Peyer's patch (tissue), 4 donors: ENCODE data around the gene FAM120A.

Experiments used
- CTCF ChIP-seq, 6 experiments: fragments of 450-650 bp in 4 of 6; fragments of 200-600 bp in 2 of 6; sonication (generic) in 1 of 6; IDR thresholded peaks; one replicate each; pipeline ENCODE4 v1.5.1; 2017 to 2019; ENCODE audit warnings: antibody characterized with exemption in 6 of 6, mild to moderate bottlenecking in 3 of 6, moderate library complexity in 1 of 6
- POLR2A ChIP-seq, 2 donors: fragments of 450-650 bp; IDR thresholded peaks; one replicate each; pipeline ENCODE4 v1.5.1; 2017; ENCODE audit warnings: antibody characterized with exemption in 2 of 2, mild to moderate bottlenecking in 2 of 2, moderate library complexity in 2 of 2

DNA sequence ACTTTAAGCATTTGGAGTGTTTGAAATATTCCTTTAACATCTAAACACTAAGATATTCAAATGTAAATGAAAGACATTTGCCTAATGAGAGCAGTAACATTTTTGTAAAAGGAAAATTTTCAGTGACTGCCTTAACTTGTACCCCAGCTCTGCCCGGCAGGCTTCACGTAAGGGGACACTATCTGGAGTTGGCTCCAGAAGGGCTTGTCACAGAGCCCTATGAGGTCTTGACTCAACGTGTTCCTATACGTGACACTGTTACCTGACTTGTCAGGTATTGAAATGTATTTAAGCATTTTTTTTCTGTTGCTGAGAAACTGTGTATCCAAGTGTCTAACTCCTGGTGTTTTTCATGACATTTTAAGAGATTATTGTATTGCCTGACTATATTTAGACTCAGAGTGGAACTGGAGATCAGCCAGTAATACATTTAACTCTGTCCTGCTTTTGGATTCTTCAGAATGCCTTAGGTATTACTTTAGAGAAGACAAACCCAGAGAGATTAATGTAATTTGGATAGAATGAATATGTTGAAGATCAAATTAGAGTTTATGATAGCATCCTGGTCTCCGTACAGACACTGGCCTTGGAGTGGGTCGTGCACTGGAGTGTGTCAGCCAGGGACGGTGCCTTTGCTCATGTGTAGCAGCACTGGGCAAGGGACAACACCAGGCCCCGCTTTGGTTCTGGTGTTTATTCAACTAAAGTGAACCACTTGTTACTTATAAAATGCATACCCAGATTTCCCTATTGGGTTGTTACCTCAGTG lies 90.3 kb downstream of the FAM120A start:
- TF ChIP-seq CTCF (IDR thresholded peaks at IDR 0.05) (no peak), POLR2A (IDR thresholded peaks at IDR 0.05) (no peak)
